ENCODE measurements around the gene LYG1. TPM values are rescaled to one million over a fixed set of nuclear protein-coding genes. Genes with fewer than 3 reads are reported as not detected.

The LYG1 gene
- total RNA-seq, 1 experiment from 2014 or later: 0.31 TPM

GRCh38 chr2:99238599-99238998, 62.4 kb downstream of the LYG1 start:
- Histone ChIP-seq H3K9me3 (ENCODE audit: control insufficient read depth, low read depth, low read length) (no peaks in the 10 kb centered on the region), H2BK120ac (ENCODE audit: low read depth, low read length, poor library complexity, severe bottlenecking) (no peak overlapping the region), H3K23ac (ENCODE audit: insufficient read length, low read depth, low read length) (no peak overlapping the region), H3K4me2 (ENCODE audit: insufficient read depth, insufficient read length, low read length) (no peak overlapping the region), H3K27ac (ENCODE audit: insufficient read length, low read depth, low read length) (no peak overlapping the region), H3K79me2 (ENCODE audit: insufficient read depth, low read length) (no peaks in the 10 kb centered on the region), H2AK5ac (ENCODE audit: insufficient read length, low read length) (no peak overlapping the region), H4K20me1 (ENCODE audit: control insufficient read depth, insufficient read depth, insufficient read length) (no peaks in the 10 kb centered on the region), H3K79me1 (ENCODE audit: insufficient read depth, low read depth, low read length, poor library complexity, severe bottlenecking) (no peaks in the 10 kb centered on the region), H3K27me3 (ENCODE audit: insufficient read depth, low read length) (no peaks in the 10 kb centered on the region), H2BK12ac (ENCODE audit: insufficient read length, low read depth, low read length) (no peak overlapping the region), H4K91ac (ENCODE audit: insufficient read length, low read depth, low read length) (no peak overlapping the region), H2BK15ac (ENCODE audit: low read depth, low read length) (no peak overlapping the region), H3K14ac (ENCODE audit: insufficient read depth, low read length) (no peak overlapping the region), H3K4ac (ENCODE audit: low read depth, low read length) (no peak overlapping the region), H4K5ac (ENCODE audit: insufficient read length, low read depth, low read length) (no peak overlapping the region), H3K23me2 (ENCODE audit: insufficient read length, low read depth, low read length, poor library complexity, severe bottlenecking) (no peaks in the 10 kb centered on the region), H2BK5ac (ENCODE audit: insufficient read length, low read length) (no peak overlapping the region), H3K4me1 (ENCODE audit: insufficient read depth, low read length) (no peaks in the 10 kb centered on the region), H3T11ph (ENCODE audit: low read length) (no peak overlapping the region), H4K8ac (replicated peaks; ENCODE audit: insufficient read length, low read depth, low read length) (no peak overlapping the region), H2AFZ (ENCODE audit: low read length) (no peak overlapping the region), H2BK20ac (ENCODE audit: low read depth, low read length, poor library complexity, severe bottlenecking) (no peak overlapping the region), H3K9ac (ENCODE audit: extremely low read depth, insufficient read length, low read length) (no peak overlapping the region), H3K18ac (ENCODE audit: insufficient read length, low read depth, low read length) (no peak overlapping the region), H3K56ac (ENCODE audit: insufficient read length, low read depth, low read length) (no peak overlapping the region)
- no peaks in the 10 kb centered on the region for H3K4me1 Mint-ChIP-seq
- TF ChIP-seq, protein P1, sequence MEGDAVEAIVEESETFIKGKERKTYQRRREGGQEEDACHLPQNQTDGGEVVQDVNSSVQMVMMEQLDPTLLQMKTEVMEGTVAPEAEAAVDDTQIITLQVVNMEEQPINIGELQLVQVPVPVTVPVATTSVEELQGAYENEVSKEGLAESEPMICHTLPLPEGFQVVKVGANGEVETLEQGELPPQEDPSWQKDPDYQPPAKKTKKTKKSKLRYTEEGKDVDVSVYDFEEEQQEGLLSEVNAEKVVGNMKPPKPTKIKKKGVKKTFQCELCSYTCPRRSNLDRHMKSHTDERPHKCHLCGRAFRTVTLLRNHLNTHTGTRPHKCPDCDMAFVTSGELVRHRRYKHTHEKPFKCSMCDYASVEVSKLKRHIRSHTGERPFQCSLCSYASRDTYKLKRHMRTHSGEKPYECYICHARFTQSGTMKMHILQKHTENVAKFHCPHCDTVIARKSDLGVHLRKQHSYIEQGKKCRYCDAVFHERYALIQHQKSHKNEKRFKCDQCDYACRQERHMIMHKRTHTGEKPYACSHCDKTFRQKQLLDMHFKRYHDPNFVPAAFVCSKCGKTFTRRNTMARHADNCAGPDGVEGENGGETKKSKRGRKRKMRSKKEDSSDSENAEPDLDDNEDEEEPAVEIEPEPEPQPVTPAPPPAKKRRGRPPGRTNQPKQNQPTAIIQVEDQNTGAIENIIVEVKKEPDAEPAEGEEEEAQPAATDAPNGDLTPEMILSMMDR (conservative IDR thresholded peaks at IDR 0.05): no peak
- H3K27ac Mint-ChIP-seq: no peak overlapping the region
- H3K9me3 Mint-ChIP-seq: peaks cover 15 to 20% of the 10 kb centered on the region in 2 experiments
- no CpG with 5 or more reads among the region's 6 CpGs for WGBS (ENCODE audit: extremely low coverage, insufficient read length, low lambda C conversion rate)
- no peak for DNase-seq
- no peaks in the 10 kb centered on the region for H3K36me3 Mint-ChIP-seq (ENCODE audit: insufficient read depth in 1 of 3, low read depth in 3 of 3)
- peaks cover 4% of the 10 kb centered on the region; the same call in 1 of the 2 replicates for H3K27me3 Mint-ChIP-seq (ENCODE audit: low read depth)
- H3K4me3 Mint-ChIP-seq: no peak overlapping the region

Other genes with a start within 250 kb of the LYG1 start
- 5.6 and 6.2 TPM in 2 replicates for gene C2orf15, start 159.5 kb downstream of the LYG1 start, total RNA-seq (2021)
- gene TSGA10, start 146.3 kb downstream of the LYG1 start, total RNA-seq (2021): 6.1 and 6.3 TPM in 2 replicates
- 6.4 and 8.9 TPM in 2 replicates for gene LIPT1, start 146.2 kb downstream of the LYG1 start, total RNA-seq (2021)
- gene MITD1, start 120.1 kb downstream of the LYG1 start, total RNA-seq (2021): 35.2 and 39.4 TPM in 2 replicates
- gene MRPL30, start 120.0 kb downstream of the LYG1 start, total RNA-seq (2021): 50.8 and 51.4 TPM in 2 replicates
- gene LYG2, start 45.5 kb downstream of the LYG1 start, total RNA-seq (2021): 0.29 TPM in 1 of 2 replicates, not detected in the other
- 35.3 and 37.7 TPM in 2 replicates for gene TXNDC9, start 35.1 kb upstream of the LYG1 start, total RNA-seq (2021)
- 56.5 and 58.1 TPM in 2 replicates for gene EIF5B, start 36.2 kb upstream of the LYG1 start, total RNA-seq (2021)
- gene REV1, start 188.8 kb upstream of the LYG1 start, total RNA-seq (2021): 41.6 and 43.1 TPM in 2 replicates